ENCODE results near the gene PLEKHN1.

PLEKHN1 gene

DNA sequence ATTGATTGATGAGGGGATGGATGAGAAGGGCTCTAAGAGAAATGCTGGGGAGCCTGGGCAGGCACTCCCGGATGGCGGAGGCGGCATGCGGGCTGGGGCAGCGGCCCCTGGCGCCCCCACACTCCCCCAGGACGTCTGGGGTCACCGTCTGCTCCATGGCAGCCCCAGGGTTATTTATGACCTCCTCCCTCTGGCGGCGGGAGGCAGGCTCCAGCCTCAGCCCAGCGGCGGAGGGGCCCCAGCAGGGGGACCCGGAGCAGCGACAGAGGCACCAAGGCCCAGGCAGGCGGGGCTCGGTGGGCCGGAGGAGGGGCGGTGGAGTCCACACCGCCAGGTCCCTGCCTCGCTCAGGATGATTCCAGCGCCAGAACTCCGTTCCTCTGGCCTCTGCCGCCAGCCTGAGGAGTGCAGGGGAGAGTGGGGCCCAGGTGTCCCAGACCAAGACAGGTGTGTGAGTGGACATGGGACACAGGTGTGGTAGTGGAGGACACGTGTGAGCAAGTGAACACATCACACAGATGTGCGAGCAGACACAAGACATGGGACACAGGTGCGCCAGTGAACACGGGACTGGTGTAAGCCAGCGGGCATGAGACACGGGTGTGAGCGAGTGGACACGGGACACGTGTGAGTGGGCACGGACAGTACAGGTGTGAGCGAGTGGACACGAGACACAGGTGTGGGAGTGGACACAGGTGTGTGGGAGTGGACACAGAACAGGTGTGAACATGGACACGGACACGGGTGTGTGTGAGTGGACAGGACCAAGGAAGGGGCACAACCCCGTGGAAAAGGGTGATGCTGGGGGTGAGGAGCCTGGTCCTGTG lies 45.1 kb upstream of the PLEKHN1 start (continued):
- 0 out of 2 replicates have a peak, but pooled peaks have one; percentile 38 for TF ChIP-seq ZNF610 (tag by site-specific recombination; IDR thresholded peaks at IDR 0.05; ENCODE audit: borderline replicate concordance)
- peak; percentile 66 for TF ChIP-seq PRDM10 (tag by site-specific recombination; IDR thresholded peaks at IDR 0.05)
- no peak; the same call in 1 of the 2 replicates for TF ChIP-seq ZNF184 (tag by site-specific recombination; IDR thresholded peaks at IDR 0.05)
- TF ChIP-seq ZNF660 (tag by site-specific recombination; IDR thresholded peaks at IDR 0.05), result peak; percentile 95
- TF ChIP-seq, protein P1, sequence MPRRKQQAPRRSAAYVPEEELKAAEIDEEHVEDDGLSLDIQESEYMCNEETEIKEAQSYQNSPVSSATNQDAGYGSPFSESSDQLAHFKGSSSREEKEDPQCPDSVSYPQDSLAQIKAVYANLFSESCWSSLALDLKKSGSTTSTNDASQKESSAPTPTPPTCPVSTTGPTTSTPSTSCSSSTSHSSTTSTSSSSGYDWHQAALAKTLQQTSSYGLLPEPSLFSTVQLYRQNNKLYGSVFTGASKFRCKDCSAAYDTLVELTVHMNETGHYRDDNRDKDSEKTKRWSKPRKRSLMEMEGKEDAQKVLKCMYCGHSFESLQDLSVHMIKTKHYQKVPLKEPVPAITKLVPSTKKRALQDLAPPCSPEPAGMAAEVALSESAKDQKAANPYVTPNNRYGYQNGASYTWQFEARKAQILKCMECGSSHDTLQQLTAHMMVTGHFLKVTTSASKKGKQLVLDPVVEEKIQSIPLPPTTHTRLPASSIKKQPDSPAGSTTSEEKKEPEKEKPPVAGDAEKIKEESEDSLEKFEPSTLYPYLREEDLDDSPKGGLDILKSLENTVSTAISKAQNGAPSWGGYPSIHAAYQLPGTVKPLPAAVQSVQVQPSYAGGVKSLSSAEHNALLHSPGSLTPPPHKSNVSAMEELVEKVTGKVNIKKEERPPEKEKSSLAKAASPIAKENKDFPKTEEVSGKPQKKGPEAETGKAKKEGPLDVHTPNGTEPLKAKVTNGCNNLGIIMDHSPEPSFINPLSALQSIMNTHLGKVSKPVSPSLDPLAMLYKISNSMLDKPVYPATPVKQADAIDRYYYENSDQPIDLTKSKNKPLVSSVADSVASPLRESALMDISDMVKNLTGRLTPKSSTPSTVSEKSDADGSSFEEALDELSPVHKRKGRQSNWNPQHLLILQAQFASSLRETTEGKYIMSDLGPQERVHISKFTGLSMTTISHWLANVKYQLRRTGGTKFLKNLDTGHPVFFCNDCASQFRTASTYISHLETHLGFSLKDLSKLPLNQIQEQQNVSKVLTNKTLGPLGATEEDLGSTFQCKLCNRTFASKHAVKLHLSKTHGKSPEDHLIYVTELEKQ (tag by site-specific recombination; IDR thresholded peaks at IDR 0.05; ENCODE audit: borderline replicate concordance), result peak; percentile 68; the same call in 1 of the 2 replicates
- TF ChIP-seq ZNF473 (tag by site-specific recombination; IDR thresholded peaks at IDR 0.05), result no peak
- TF ChIP-seq ZSCAN30 (tag by site-specific recombination; IDR thresholded peaks at IDR 0.05), result peak; percentile 99
- TF ChIP-seq ZNF280D (tag by site-specific recombination; IDR thresholded peaks at IDR 0.05), result no peak
- TF ChIP-seq ZNF280C (tag by site-specific recombination; IDR thresholded peaks at IDR 0.05), result no peak
- TF ChIP-seq OVOL3 (tag by site-specific recombination; IDR thresholded peaks at IDR 0.05), result peak; percentile 8; the same call in 1 of the 2 replicates
- peak; percentile 80 for TF ChIP-seq PRDM4 (tag by site-specific recombination; IDR thresholded peaks at IDR 0.05)
- TF ChIP-seq, protein P2, sequence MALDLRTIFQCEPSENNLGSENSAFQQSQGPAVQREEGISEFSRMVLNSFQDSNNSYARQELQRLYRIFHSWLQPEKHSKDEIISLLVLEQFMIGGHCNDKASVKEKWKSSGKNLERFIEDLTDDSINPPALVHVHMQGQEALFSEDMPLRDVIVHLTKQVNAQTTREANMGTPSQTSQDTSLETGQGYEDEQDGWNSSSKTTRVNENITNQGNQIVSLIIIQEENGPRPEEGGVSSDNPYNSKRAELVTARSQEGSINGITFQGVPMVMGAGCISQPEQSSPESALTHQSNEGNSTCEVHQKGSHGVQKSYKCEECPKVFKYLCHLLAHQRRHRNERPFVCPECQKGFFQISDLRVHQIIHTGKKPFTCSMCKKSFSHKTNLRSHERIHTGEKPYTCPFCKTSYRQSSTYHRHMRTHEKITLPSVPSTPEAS (tag by site-specific recombination; IDR thresholded peaks at IDR 0.05), result no peak
- no peak; the same call in none of the 2 replicates for TF ChIP-seq ZNF391 (tag by site-specific recombination; IDR thresholded peaks at IDR 0.05; ENCODE audit: borderline replicate concordance, low read depth)
- TF ChIP-seq ZNF664 (tag by site-specific recombination; IDR thresholded peaks at IDR 0.05), result no peak
- no peak for TF ChIP-seq ZNF354C (tag by site-specific recombination; IDR thresholded peaks at IDR 0.05; ENCODE audit: borderline replicate concordance, low read depth)
- TF ChIP-seq ZNF514 (tag by site-specific recombination; IDR thresholded peaks at IDR 0.05), result no peak
- no peak for TF ChIP-seq ZNF175 (tag by site-specific recombination; IDR thresholded peaks at IDR 0.05)
- TF ChIP-seq ZNF133 (tag by site-specific recombination; IDR thresholded peaks at IDR 0.05), result no peak
- TF ChIP-seq, protein P3, sequence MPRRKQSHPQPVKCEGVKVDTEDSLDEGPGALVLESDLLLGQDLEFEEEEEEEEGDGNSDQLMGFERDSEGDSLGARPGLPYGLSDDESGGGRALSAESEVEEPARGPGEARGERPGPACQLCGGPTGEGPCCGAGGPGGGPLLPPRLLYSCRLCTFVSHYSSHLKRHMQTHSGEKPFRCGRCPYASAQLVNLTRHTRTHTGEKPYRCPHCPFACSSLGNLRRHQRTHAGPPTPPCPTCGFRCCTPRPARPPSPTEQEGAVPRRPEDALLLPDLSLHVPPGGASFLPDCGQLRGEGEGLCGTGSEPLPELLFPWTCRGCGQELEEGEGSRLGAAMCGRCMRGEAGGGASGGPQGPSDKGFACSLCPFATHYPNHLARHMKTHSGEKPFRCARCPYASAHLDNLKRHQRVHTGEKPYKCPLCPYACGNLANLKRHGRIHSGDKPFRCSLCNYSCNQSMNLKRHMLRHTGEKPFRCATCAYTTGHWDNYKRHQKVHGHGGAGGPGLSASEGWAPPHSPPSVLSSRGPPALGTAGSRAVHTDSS (tag by site-specific recombination; IDR thresholded peaks at IDR 0.05), result no peak
- peak; percentile 96 for TF ChIP-seq ZFHX2 (tag by site-specific recombination; conservative IDR thresholded peaks at IDR 0.05)

All from HEK293 (cell line).